Brain microvascular endothelial cell (primary cell): ENCODE measurements around the gene AIFM1.
A peak's percentile ranks its signal among the peaks of the same experiment; 100 is the strongest.
"Not testable (repeated sequence)": the region's sequence is repeated elsewhere in the genome, so short reads cannot be mapped to it uniquely, and the experiment has no call there.

Source experiments
- DNase-seq: peaks from one replicate; pipeline ENCODE4 v3.0.0-alpha.2; 2020
- H3K27ac ChIP-seq: fragments of 250-450 bp; sonication (Bioruptor Pico); 2 replicates; pipeline ENCODE4 v1.5.1; 2020; ENCODE audit warnings: mild to moderate bottlenecking, moderate library complexity
- H3K27me3 ChIP-seq: fragments of 250-450 bp; sonication (Bioruptor Pico); replicated peaks from 2 replicates; pipeline ENCODE4 v1.5.1; 2020; ENCODE audit warnings: mild to moderate bottlenecking
- H3K36me3 ChIP-seq: fragments of 250-450 bp; sonication (Bioruptor Pico); replicated peaks from 2 replicates; pipeline ENCODE4 v1.5.1; 2020; ENCODE audit warnings: mild to moderate bottlenecking
- H3K4me3 ChIP-seq: 2 replicates; pipeline ENCODE4 v1.5.1; 2011; ENCODE audit warnings: low read depth, mild to moderate bottlenecking, control low read depth, low read length, moderate library complexity
- in situ Hi-C: cut with HindIII; loops from 2 replicates; pipeline ENCODE4 v1.10.0; 2017; ENCODE audit warnings: low sequenced_read_pairs, low pct_ligation_motif_present
- TF ChIP-seq, protein P1 (sequence below): IDR thresholded peaks from 2 replicates; pipeline ENCODE4 v1.5.1; 2011; ENCODE audit warnings: low read depth, mild to moderate bottlenecking, moderate library complexity, low read length, control low read depth, inconsistent platforms; ENCODE audit errors: missing control alignments

Gene AIFM1

DNA sequence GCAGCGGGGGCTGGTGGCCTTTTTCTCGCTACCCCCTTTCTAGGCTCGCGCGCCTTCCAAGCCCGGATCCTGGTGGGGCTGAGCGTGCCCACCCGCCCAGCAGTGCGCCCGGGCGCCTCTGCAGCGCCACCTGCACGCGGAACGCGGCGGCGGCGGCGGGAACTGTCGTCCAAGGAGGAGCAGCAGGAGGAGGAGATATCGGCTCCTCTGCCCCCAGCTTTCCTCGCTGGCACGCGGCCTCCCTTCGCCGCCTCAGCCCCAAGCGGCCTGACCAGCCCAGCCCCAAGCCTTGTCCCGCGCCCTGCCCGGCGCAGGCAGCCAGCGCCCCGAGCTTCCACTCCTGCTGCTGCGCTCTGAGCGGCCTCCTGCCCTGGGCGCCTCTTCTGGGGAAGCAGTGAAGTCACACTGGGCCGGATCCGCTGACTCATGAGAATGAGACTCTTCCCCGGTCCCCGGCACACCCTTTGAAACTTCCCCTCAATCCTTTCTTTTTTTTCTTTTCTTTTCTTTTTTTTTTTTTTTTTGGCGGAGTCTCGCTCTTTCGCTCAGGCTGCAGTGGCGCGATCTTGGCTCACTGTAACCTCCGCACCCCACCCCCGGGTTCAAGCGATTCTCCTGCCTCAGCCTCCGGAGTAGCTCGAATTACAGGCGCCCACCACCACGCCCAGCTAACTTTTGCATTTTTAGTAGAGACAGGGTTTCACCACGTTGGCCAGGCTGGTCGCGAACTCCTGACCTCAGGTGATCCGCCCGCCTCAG, 44.7 kb downstream of the AIFM1 start:
- in situ Hi-C loops: no loop called here
- no peaks in the 10 kb centered on the region for H3K36me3 ChIP-seq
- no peaks in the 10 kb centered on the region for H3K27me3 ChIP-seq
- H3K27ac ChIP-seq: peak overlapping the region; percentile 64
- TF ChIP-seq, protein P1, sequence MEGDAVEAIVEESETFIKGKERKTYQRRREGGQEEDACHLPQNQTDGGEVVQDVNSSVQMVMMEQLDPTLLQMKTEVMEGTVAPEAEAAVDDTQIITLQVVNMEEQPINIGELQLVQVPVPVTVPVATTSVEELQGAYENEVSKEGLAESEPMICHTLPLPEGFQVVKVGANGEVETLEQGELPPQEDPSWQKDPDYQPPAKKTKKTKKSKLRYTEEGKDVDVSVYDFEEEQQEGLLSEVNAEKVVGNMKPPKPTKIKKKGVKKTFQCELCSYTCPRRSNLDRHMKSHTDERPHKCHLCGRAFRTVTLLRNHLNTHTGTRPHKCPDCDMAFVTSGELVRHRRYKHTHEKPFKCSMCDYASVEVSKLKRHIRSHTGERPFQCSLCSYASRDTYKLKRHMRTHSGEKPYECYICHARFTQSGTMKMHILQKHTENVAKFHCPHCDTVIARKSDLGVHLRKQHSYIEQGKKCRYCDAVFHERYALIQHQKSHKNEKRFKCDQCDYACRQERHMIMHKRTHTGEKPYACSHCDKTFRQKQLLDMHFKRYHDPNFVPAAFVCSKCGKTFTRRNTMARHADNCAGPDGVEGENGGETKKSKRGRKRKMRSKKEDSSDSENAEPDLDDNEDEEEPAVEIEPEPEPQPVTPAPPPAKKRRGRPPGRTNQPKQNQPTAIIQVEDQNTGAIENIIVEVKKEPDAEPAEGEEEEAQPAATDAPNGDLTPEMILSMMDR: peak; percentile 25
- no peak for DNase-seq
- H3K4me3 ChIP-seq: peak overlapping the region; percentile 50

DNA sequence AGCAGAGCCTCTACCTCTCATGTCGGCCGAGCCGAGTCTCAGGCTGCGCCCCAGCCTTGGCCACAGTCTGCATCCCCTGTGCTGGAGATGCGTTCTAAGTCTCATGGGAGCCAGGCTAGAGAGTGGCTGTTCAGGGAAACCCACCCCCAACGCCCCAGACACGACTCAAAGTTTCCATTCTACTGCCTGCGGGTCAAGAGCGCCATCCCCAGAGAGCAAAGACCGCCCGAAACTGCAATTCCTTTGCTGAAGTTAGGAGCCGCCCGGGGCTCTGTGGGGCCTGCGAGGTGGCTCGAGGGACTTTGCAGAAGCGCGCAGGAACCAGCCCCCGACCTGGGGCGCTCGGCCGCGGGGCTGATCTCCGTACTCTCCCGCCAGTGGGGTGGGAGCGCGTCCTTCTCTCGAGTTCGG, 45.3 kb downstream of the AIFM1 start:
- peak overlapping the region; percentile 44 for H3K4me3 ChIP-seq
- DNase-seq: no peak
- TF ChIP-seq, protein P1: no peak

DNA sequence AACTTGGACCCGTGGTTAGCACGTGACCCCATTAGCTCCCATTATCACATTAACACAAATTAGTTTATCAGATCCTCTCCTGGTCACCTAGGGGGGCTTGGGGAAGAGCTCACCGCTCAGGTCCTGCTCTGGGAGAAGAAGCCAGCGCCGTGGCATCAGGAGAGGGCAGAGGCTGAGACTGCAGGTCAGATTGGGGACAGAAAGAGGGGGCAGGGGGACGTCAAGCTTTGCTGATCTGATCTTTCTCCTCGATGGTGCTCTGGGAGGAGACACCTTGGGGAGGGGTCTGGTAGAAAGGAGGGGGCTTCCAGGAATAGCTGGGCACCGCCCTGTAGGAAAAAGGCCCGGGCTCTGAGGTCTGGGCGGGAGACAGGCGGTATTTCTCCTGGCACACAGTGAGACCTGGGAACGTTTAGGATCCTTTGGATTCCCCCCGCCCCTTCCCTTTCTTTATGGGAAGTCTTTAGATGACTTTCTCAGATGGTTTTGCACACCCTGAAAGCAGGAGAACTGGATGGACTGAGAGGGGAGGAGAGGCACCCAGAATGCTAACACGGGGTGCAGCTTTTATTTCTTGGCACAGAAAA, 46.2 kb downstream of the AIFM1 start:
- Histone ChIP-seq H3K36me3 (no peaks in the 10 kb centered on the region), H3K27ac (peak overlapping the region; percentile 17), H3K27me3 (no peaks in the 10 kb centered on the region), H3K4me3 (no peak overlapping the region)
- DNase-seq: no peak
- TF ChIP-seq, protein P1: no peak
- in situ Hi-C loops: no loop called here

More for the DNA sequence above, 45.3 kb downstream of the AIFM1 start:
- H3K36me3 ChIP-seq: no peaks in the 10 kb centered on the region
- H3K27ac ChIP-seq: peak overlapping the region; percentile 64
- H3K27me3 ChIP-seq: no peaks in the 10 kb centered on the region
- in situ Hi-C loops: no loop called here

DNA sequence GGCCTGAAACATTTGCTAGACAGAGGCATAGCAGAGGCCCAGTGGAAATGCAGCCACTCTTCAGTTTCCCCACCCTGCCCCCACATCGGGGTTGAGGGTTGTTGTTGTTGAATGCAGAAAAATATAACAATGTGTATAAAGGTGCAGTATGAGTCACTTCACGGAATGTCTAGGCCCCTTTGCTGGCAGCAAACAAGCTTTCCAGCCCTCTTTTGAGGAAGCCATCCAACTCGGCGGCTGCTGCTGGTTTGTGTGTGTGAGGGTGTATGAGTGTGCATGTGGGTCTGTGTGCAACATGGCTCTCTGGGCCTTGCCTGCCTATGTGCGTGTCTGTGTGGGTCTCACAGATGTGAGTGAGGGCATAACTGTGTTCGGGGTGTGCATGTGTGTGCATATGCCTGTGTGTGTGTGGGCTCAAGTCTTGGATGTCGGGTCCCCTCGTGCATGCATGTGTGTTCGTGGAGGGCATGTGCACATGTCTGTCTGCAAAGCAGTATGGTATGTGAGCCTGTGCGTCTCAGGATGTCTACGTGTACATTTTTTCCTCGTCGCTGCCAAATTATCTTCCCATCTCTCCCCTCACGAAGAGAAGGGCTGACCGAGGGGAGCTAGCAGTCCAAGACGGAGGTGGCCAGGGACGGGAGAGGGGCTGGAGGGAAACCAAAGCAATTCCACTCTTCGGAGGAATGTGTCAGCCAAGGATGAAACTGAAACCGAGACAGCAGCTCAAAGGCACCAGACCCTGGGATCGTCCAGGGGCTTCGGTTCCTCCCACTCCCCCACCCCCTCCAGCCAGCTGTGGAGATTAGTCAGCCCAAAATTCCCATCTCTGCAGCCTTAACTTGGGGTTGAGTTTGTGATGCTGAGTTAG, 47.0 kb downstream of the AIFM1 start:
- Histone ChIP-seq H3K36me3 (no peaks in the 10 kb centered on the region), H3K4me3 (no peak overlapping the region), H3K27ac (peak overlapping the region; percentile 17), H3K27me3 (no peaks in the 10 kb centered on the region)
- in situ Hi-C loops: no loop called here
- peak; percentile 54 for DNase-seq
- TF ChIP-seq, protein P1: no peak

DNA sequence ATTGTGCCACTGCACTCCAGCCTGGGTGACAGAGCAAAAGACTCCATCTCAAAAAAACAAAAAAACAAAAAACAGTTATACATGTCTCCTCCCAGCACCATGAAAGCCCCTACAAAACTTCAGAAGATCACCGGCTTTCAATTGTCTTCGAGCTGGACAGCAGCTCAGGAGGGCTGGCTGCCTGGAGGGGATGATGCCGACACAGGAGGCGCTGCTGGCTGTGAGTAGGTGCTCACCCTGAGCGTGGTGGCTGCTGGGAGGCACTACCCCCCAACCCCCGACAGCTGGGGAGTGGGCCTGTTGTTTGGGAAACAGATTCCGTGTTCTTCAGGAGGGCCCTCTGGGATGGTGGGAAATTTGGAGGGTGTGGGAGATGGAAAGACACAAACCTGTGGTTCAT, 48.5 kb downstream of the AIFM1 start:
- TF ChIP-seq, protein P1: no peak
- Histone ChIP-seq H3K36me3 (no peaks in the 10 kb centered on the region), H3K4me3 (no peak overlapping the region), H3K27me3 (no peaks in the 10 kb centered on the region), H3K27ac (no peak overlapping the region)
- DNase-seq: no peak
- in situ Hi-C loops: no loop called here

DNA sequence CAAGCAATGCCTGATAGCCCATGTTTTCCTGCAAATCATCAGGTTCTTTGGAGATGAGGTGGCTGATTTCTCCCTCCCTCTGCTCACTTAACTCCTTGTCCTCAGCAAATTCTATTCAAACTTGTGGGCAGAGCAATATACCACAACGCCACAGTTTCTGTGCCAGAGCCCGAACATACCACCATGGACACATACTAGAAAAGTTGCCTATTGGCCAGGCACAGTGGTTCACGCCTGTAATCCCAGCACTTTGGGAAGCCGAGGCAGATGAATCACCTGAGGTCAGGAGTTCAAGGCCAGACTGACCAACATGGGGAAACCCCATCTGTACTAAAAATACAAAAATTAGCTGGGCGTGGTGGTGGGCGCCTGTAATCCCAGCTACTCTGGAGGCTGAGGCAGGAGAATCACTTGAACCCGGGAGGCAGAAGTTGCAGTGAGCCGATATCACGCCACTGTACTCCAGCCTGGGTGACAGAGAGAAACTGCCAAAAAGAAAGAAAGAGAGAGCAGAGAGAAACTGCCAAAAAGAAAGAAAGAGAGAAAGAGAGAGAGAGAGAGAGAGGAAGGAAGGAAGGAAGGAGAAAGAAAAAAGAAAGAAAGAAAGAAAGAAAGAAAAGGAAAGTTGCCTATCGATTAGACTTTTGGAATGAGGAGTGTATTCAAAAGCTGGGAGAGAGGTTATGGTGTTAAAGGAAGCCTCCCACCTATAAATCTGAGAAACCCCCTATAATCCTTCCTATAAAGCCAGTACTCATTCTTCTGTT, 50.3 kb downstream of the AIFM1 start:
- in situ Hi-C loops, H3K36me3 ChIP-seq, H3K27me3 ChIP-seq, H3K4me3 ChIP-seq: not testable (repeated sequence)
- H3K27ac ChIP-seq: peak overlapping the region; percentile 28
- peak; percentile 61 for DNase-seq
